ENCODE data around the gene A1BG.
A peak's percentile ranks its signal among the peaks of the same experiment; 100 is the strongest.

Gene A1BG

GRCh38 chr19:58304748-58305064 lies 48.6 kb downstream of the A1BG start:
- peak overlapping the region; percentile 95 for H3K4me3 ChIP-seq (ENCODE audit: control insufficient read depth, low read depth, low read length)
- DNase-seq (ENCODE audit: low read depth): no peak
- no peak for TF ChIP-seq CTCF (conservative IDR thresholded peaks at IDR 0.05; ENCODE audit: control insufficient read depth, insufficient read depth, low read depth, low read length)

DNA sequence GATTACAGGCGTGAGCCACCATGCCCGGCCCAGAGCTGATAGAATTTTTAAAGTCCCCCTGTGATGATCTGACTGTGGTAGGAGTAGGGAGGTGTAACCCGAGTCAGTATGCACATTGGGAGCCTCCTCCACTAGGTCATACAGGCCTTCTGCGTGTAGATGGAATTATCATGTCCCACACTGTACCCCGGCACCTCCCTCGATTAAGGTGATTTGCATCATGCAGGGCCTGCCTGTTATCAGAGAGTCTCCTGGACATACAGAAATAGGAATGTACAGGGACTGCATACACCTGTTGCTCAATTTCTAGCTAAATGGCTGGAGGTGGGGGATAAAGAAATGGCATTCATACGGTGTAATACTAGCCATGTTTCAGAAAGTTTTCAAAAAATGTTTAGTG lies 49.0 kb downstream of the A1BG start:
- no peak for TF ChIP-seq CTCF (conservative IDR thresholded peaks at IDR 0.05; ENCODE audit: control insufficient read depth, insufficient read depth, low read depth, low read length)
- no peak for DNase-seq (ENCODE audit: low read depth)
- no peak overlapping the region for H3K4me3 ChIP-seq (ENCODE audit: control insufficient read depth, low read depth, low read length)

- no peak for DNase-seq (ENCODE audit: low read depth)
- no peak overlapping the region for H3K4me3 ChIP-seq (ENCODE audit: control insufficient read depth, low read depth, low read length)
- TF ChIP-seq CTCF (conservative IDR thresholded peaks at IDR 0.05; ENCODE audit: control insufficient read depth, insufficient read depth, low read depth, low read length): no peak
Measured at GRCh38 chr19:58300620-58301019, 52.7 kb downstream of the A1BG start.

DNA sequence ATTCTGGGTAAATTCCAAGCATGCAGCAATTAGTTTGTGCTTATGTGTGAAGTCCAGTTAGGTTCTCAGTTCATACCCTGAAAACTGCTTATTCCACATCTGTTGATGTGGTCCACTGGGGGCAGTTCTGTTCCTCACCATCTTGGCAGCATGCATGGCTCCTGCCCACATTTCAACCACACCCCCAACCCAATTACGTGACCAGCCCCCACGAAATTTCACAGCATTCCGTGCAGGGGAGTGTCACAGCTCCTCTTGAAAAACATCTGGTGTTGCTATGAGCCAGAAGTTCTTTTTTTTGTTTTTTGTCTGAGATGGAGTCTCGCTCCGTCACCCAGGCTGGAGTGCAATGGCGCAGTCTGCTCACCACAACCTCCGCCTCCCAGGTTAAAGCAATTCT lies 57.2 kb downstream of the A1BG start:
- no peak for TF ChIP-seq CTCF (conservative IDR thresholded peaks at IDR 0.05; ENCODE audit: control insufficient read depth, insufficient read depth, low read depth, low read length)
- H3K4me3 ChIP-seq (ENCODE audit: control insufficient read depth, low read depth, low read length): no peak overlapping the region
- DNase-seq (ENCODE audit: low read depth): peak; percentile 56
